Measurements from ENCODE around the gene CCDC66.

DNA sequence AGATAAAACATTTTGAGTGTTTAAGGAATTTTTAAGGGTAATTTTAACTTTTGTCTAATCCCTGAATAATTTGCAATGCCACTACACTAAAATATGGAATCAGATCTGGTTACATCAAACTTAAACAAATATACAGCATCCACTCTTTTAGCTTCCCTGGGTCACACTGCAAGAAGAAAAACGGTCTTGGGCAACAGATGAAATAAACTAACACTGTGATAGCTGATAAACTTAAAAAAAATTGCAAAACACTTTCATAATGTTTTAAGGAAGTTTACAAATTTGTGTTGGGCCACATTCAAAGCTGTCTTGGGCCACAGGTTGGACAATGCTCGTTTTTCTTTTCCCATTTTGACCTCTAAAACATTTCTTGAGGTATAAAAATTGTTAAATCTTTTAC, 34.3 kb downstream of the CCDC66 start:
- TF ChIP-seq MAFK (IDR thresholded peaks at IDR 0.05; ENCODE audit: low read depth, low read length) (no peak), RFX5 (IDR thresholded peaks at IDR 0.05; ENCODE audit: low read depth, low read length) (no peak), POLR2A (IDR thresholded peaks at IDR 0.05; ENCODE audit: low read depth, low read length) (no peak), RCOR1 (IDR thresholded peaks at IDR 0.05; ENCODE audit: insufficient replicate concordance, low read length) (no peak), MAZ (IDR thresholded peaks at IDR 0.05; ENCODE audit: borderline replicate concordance, low read depth, low read length) (no peak), FOS (IDR thresholded peaks at IDR 0.05; ENCODE audit: low read depth, low read length) (no peak), RAD21 (IDR thresholded peaks at IDR 0.05; ENCODE audit: low read length) (no peak)
- TF ChIP-seq, protein P1, sequence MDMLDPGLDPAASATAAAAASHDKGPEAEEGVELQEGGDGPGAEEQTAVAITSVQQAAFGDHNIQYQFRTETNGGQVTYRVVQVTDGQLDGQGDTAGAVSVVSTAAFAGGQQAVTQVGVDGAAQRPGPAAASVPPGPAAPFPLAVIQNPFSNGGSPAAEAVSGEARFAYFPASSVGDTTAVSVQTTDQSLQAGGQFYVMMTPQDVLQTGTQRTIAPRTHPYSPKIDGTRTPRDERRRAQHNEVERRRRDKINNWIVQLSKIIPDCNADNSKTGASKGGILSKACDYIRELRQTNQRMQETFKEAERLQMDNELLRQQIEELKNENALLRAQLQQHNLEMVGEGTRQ (IDR thresholded peaks at IDR 0.05; ENCODE audit: low read depth, low read length), result no peak
- TF ChIP-seq, protein P2, sequence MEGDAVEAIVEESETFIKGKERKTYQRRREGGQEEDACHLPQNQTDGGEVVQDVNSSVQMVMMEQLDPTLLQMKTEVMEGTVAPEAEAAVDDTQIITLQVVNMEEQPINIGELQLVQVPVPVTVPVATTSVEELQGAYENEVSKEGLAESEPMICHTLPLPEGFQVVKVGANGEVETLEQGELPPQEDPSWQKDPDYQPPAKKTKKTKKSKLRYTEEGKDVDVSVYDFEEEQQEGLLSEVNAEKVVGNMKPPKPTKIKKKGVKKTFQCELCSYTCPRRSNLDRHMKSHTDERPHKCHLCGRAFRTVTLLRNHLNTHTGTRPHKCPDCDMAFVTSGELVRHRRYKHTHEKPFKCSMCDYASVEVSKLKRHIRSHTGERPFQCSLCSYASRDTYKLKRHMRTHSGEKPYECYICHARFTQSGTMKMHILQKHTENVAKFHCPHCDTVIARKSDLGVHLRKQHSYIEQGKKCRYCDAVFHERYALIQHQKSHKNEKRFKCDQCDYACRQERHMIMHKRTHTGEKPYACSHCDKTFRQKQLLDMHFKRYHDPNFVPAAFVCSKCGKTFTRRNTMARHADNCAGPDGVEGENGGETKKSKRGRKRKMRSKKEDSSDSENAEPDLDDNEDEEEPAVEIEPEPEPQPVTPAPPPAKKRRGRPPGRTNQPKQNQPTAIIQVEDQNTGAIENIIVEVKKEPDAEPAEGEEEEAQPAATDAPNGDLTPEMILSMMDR (conservative IDR thresholded peaks at IDR 0.05; ENCODE audit: low read depth, low read length), result no peak
- TF ChIP-seq, protein P3, sequence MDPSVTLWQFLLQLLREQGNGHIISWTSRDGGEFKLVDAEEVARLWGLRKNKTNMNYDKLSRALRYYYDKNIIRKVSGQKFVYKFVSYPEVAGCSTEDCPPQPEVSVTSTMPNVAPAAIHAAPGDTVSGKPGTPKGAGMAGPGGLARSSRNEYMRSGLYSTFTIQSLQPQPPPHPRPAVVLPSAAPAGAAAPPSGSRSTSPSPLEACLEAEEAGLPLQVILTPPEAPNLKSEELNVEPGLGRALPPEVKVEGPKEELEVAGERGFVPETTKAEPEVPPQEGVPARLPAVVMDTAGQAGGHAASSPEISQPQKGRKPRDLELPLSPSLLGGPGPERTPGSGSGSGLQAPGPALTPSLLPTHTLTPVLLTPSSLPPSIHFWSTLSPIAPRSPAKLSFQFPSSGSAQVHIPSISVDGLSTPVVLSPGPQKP (IDR thresholded peaks at IDR 0.05; ENCODE audit: borderline replicate concordance, low read depth, low read length), result no peak
